Hepatocyte (in vitro differentiated cells): ENCODE results near the gene PIGS. TPM values are rescaled to one million over a fixed set of nuclear protein-coding genes. Genes with fewer than 3 reads are reported as not detected.

Experiments
- DNase-seq: peaks from one replicate; pipeline ENCODE4 v3.0.0-alpha.2; 2016; ENCODE audit warnings: low spot score
- H2AFZ ChIP-seq: fragments of 200-600 bp; sonication (generic); 2 replicates; pipeline ENCODE4 v1.6.0; 2016; ENCODE audit warnings: antibody characterized with exemption, mild to moderate bottlenecking
- H3K27ac ChIP-seq: fragments of 200-600 bp; sonication (generic); 2 replicates; pipeline ENCODE4 v1.5.1; 2016; ENCODE audit warnings: mild to moderate bottlenecking
- H3K27me3 ChIP-seq: fragments of 200-600 bp; sonication (generic); 2 replicates; pipeline ENCODE4 v1.6.1; 2016
- H3K36me3 ChIP-seq: fragments of 200-600 bp; sonication (generic); replicated peaks from 2 replicates; pipeline ENCODE4 v1.5.1; 2016; ENCODE audit warnings: low read depth; ENCODE audit not compliant: insufficient read depth
- H3K4me1 ChIP-seq: fragments of 200-600 bp; sonication (generic); 2 replicates; pipeline ENCODE4 v1.5.1; 2016; ENCODE audit warnings: mild to moderate bottlenecking, moderate library complexity; ENCODE audit not compliant: insufficient read depth
- H3K4me2 ChIP-seq: fragments of 200-600 bp; sonication (generic); 2 replicates; pipeline ENCODE4 v1.6.0; 2016
- H3K4me3 ChIP-seq: fragments of 200-600 bp; sonication (generic); 2 replicates; pipeline ENCODE4 v1.5.1; 2016; ENCODE audit warnings: mild to moderate bottlenecking
- H3K79me2 ChIP-seq: fragments of 200-600 bp; sonication (generic); 2 replicates; pipeline ENCODE4 v1.6.0; 2017; ENCODE audit warnings: mild to moderate bottlenecking
- H3K9me2 ChIP-seq: fragments of 200-600 bp; sonication (generic); replicated peaks from 2 replicates; pipeline ENCODE4 v1.6.0; 2017; ENCODE audit warnings: mild to moderate bottlenecking; ENCODE audit not compliant: insufficient read depth
- H3K9me3 ChIP-seq: fragments of 200-600 bp; sonication (generic); 2 replicates; pipeline ENCODE4 v1.5.1; 2016; ENCODE audit warnings: low read depth, mild to moderate bottlenecking
- H4K20me1 ChIP-seq: fragments of 200-600 bp; sonication (generic); 2 replicates; pipeline ENCODE4 v1.6.0; 2016; ENCODE audit warnings: mild to moderate bottlenecking; ENCODE audit not compliant: insufficient read depth, poor library complexity, severe bottlenecking
- EZH2 ChIP-seq: fragments of 200-600 bp; sonication (generic); IDR thresholded peaks from 2 replicates; pipeline ENCODE4 v1.6.1; 2016; ENCODE audit warnings: antibody characterized with exemption, mild to moderate bottlenecking, borderline replicate concordance
- EZH2phosphoT487 ChIP-seq: fragments of 200-600 bp; sonication (generic); IDR thresholded peaks from one replicate; pipeline ENCODE4 v1.6.1; 2018; ENCODE audit warnings: antibody characterized with exemption, mild to moderate bottlenecking, low read depth, moderate library complexity; ENCODE audit not compliant: unreplicated experiment, severe bottlenecking
- WGBS: methylation state at CpG from one replicate; pipeline ENCODE4 v1.1.6; 2016; ENCODE audit warnings: low lambda C conversion rate; ENCODE audit errors: missing lambda C conversion rate; 5-methylcytosine and 5-hydroxymethylcytosine counted together
- polyA plus RNA-seq: library from polyadenylated mRNA; unstranded; fragments of >200 nt; fragmentation: Nextera tagmentation; extraction: Ambion mirVana; gene quantifications from 2 replicates; pipeline ENCODE4 v1.2.1, GENCODE V29; 2016
- total RNA-seq: library from RNA; depleted of rRNA; stranded (reverse); fragments of >200 nt; gene quantifications from 2 replicates; pipeline ENCODE4 v1.2.3, GENCODE V29; 2014
- TF ChIP-seq, protein P1 (sequence below): fragments of 200-600 bp; sonication (generic); IDR thresholded peaks from 2 replicates; pipeline ENCODE4 v1.5.1; 2016; ENCODE audit warnings: antibody characterized with exemption, mild to moderate bottlenecking; ENCODE audit not compliant: poor library complexity

PIGS gene
- total and polyA plus RNA-seq, 2 experiments from 2014 or later: 59.1 to 65.4 TPM

DNA sequence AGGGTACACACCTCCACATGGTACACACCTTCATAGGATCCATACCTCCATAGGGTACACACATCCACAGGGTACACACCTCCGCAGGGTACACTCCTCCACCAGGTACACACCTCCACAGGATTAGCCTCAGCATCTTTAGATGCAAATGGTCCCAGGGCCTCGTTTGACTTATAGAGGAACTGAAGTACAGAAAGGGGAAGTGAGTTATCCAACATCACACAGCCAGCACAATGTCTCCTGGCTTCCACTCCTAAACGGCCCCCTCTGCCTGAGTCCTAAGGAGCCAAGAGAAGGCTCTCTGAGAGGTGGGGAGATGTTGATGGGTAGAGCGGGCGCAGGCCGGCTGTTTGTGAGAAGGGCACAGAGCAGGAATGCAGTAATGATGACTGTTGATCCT lies 53.2 kb downstream of the PIGS start:
- Histone ChIP-seq H3K9me3 (no peaks in the 10 kb centered on the region), H2AFZ (no peak overlapping the region), H3K4me1 (no peaks in the 10 kb centered on the region), H3K36me3 (no peaks in the 10 kb centered on the region), H3K4me3 (no peak overlapping the region), H3K27ac (no peak overlapping the region), H3K9me2 (no peaks in the 10 kb centered on the region), H3K4me2 (no peak overlapping the region), H4K20me1 (no peaks in the 10 kb centered on the region), H3K79me2 (no peaks in the 10 kb centered on the region), H3K27me3 (no peaks in the 10 kb centered on the region)
- TF ChIP-seq EZH2 (no peak), EZH2phosphoT487 (no peak)
- TF ChIP-seq, protein P1, sequence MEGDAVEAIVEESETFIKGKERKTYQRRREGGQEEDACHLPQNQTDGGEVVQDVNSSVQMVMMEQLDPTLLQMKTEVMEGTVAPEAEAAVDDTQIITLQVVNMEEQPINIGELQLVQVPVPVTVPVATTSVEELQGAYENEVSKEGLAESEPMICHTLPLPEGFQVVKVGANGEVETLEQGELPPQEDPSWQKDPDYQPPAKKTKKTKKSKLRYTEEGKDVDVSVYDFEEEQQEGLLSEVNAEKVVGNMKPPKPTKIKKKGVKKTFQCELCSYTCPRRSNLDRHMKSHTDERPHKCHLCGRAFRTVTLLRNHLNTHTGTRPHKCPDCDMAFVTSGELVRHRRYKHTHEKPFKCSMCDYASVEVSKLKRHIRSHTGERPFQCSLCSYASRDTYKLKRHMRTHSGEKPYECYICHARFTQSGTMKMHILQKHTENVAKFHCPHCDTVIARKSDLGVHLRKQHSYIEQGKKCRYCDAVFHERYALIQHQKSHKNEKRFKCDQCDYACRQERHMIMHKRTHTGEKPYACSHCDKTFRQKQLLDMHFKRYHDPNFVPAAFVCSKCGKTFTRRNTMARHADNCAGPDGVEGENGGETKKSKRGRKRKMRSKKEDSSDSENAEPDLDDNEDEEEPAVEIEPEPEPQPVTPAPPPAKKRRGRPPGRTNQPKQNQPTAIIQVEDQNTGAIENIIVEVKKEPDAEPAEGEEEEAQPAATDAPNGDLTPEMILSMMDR: no peak
- WGBS: 85% methylated on average over 6 of the region's 6 CpGs
- DNase-seq: no peak

DNA sequence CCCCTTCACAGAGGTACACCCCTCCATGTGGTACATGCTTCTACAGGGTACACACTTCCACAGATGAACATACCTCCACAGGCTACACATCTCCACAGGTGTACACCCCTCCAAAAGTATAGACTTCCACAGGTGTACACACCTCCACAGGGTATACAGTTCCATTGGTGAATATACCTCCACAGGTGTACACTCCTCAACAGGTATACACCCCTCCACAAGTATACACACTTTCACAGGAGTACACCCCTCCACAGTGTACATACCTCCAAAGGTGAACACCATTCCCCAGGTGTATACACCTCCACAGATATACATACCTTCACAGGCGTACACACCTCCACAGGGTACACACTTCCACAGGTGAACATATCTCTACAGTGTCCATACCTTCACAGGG lies 55.8 kb downstream of the PIGS start:
- no peak for DNase-seq
- TF ChIP-seq, protein P1: no peak
- no peak for TF ChIP-seq EZH2
- Histone ChIP-seq H3K4me2 (no peak overlapping the region), H3K36me3 (no peaks in the 10 kb centered on the region), H3K27me3 (no peaks in the 10 kb centered on the region), H3K9me3 (no peaks in the 10 kb centered on the region), H4K20me1 (no peaks in the 10 kb centered on the region), H3K79me2 (no peaks in the 10 kb centered on the region), H3K4me3 (no peak overlapping the region), H3K27ac (no peak overlapping the region), H3K4me1 (no peaks in the 10 kb centered on the region), H2AFZ (no peak overlapping the region), H3K9me2 (no peaks in the 10 kb centered on the region)
- WGBS: 95% methylated on average over 1 of the region's 1 CpG

DNA sequence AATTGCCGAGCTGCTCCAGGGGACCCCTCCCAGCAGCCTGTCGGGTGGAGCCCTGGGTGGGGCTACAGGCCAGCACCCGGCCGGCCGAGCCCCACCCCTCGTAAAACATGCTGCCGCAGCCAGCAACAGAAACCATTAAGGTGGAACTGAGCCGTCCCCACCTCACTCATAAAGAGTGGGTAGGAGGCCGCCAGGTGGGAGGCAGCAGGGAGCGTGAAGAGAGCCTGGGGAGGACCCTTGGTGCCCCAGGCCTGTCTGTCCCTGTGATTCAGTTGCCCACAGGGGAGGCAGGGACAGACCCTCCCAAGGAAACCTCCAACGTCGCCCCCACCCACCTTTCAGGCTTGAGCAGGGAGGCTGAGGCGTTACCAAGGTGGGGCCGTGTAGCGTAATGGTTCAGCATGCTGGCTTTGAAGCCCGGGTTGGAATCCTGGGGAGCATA lies 56.7 kb downstream of the PIGS start:
- no peaks in the 10 kb centered on the region for H3K9me3 ChIP-seq
- no peaks in the 10 kb centered on the region for H3K27me3 ChIP-seq
- H3K36me3 ChIP-seq: no peaks in the 10 kb centered on the region
- no peak for TF ChIP-seq EZH2phosphoT487
- TF ChIP-seq, protein P1: no peak
- TF ChIP-seq EZH2: no peak
- no peak overlapping the region for H2AFZ ChIP-seq
- DNase-seq: no peak
- no peaks in the 10 kb centered on the region for H3K9me2 ChIP-seq
- no peak overlapping the region for H3K4me2 ChIP-seq
- no peak overlapping the region for H3K4me3 ChIP-seq
- no peak overlapping the region for H3K27ac ChIP-seq
- no peaks in the 10 kb centered on the region for H3K4me1 ChIP-seq
- 62% methylated on average over 16 of the region's 16 CpGs for WGBS
- H4K20me1 ChIP-seq: no peaks in the 10 kb centered on the region
- no peaks in the 10 kb centered on the region for H3K79me2 ChIP-seq

DNA sequence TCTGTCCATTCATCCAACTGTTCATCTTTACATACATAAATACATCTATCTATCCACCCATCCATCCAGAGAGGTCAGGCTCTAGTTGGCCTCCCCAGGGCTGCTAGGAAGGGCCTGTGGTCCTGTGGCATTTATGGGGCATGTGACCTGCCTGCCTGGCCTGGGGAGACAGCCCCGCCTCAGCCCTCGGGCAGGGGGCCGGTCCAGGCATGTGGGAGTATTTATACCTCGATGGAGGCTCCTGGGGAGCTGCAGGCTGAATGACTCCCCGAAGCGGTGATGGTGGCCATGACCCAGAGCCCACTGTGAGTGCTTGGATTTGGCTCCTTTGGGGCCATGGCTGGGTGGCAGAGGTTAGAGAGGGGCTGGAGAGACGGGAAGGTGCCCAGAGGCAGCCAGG lies 57.8 kb downstream of the PIGS start:
- no peaks in the 10 kb centered on the region for H3K79me2 ChIP-seq
- H3K27me3 ChIP-seq: no peaks in the 10 kb centered on the region
- no peak for DNase-seq
- no peak overlapping the region for H3K4me3 ChIP-seq
- H3K4me1 ChIP-seq: no peaks in the 10 kb centered on the region
- no peak overlapping the region for H3K4me2 ChIP-seq
- WGBS: 71% methylated on average over 7 of the region's 7 CpGs
- H3K27ac ChIP-seq: no peak overlapping the region
- no peak overlapping the region for H2AFZ ChIP-seq
- H3K36me3 ChIP-seq: no peaks in the 10 kb centered on the region
- TF ChIP-seq, protein P1: no peak
- TF ChIP-seq EZH2 (no peak), EZH2phosphoT487 (no peak)
- H3K9me3 ChIP-seq: no peaks in the 10 kb centered on the region
- no peaks in the 10 kb centered on the region for H4K20me1 ChIP-seq
- H3K9me2 ChIP-seq: no peaks in the 10 kb centered on the region
